Smooth muscle cell (in vitro differentiated cells): ENCODE results near the gene DGCR2. TPM values are rescaled to one million over a fixed set of nuclear protein-coding genes. Genes with fewer than 3 reads are reported as not detected.
"Not testable (repeated sequence)": the region's sequence is repeated elsewhere in the genome, so short reads cannot be mapped to it uniquely, and the experiment has no call there.

ENCODE experiments used
- DNase-seq: peaks from one replicate; lab custom pipeline; 2025; ENCODE audit not compliant: unreplicated experiment; lab: John Stamatoyannopoulos, UW
- H2AFZ ChIP-seq: fragments of 200-600 bp; sonication (generic); 2 replicates; pipeline ENCODE4 v1.6.0; 2016; ENCODE audit warnings: antibody characterized with exemption, low read depth, mild to moderate bottlenecking
- H3F3A ChIP-seq: fragments of 200-600 bp; sonication (generic); 2 replicates; pipeline ENCODE4 v1.6.0; 2017; ENCODE audit warnings: antibody characterized with exemption, low read depth
- H3K27ac ChIP-seq: fragments of 200-600 bp; sonication (generic); 2 replicates; pipeline ENCODE4 v1.5.1; 2016; ENCODE audit warnings: low read depth, mild to moderate bottlenecking
- H3K27me3 ChIP-seq: fragments of 200-600 bp; sonication (generic); 2 replicates; pipeline ENCODE4 v1.6.1; 2016; ENCODE audit warnings: low read depth, mild to moderate bottlenecking
- H3K36me3 ChIP-seq: fragments of 200-600 bp; sonication (generic); 2 replicates; pipeline ENCODE4 v1.5.1; 2016; ENCODE audit warnings: low read depth
- H3K4me1 ChIP-seq: fragments of 200-600 bp; sonication (generic); 2 replicates; pipeline ENCODE4 v1.5.1; 2016; ENCODE audit warnings: low read depth
- H3K4me2 ChIP-seq: fragments of 200-600 bp; sonication (generic); 2 replicates; pipeline ENCODE4 v1.6.0; 2016; ENCODE audit warnings: mild to moderate bottlenecking
- H3K4me3 ChIP-seq: fragments of 200-600 bp; sonication (generic); 2 replicates; pipeline ENCODE4 v1.5.1; 2016; ENCODE audit warnings: mild to moderate bottlenecking
- H3K79me2 ChIP-seq: fragments of 200-600 bp; sonication (generic); 2 replicates; pipeline ENCODE4 v1.6.0; 2016; ENCODE audit warnings: low read depth, mild to moderate bottlenecking
- H3K9ac ChIP-seq: fragments of 200-600 bp; sonication (generic); 2 replicates; pipeline ENCODE4 v1.6.0; 2016; ENCODE audit warnings: low read depth
- H3K9me3 ChIP-seq: fragments of 200-600 bp; sonication (generic); replicated peaks from 2 replicates; pipeline ENCODE4 v1.5.1; 2016; ENCODE audit warnings: low read depth
- H4K20me1 ChIP-seq: fragments of 200-600 bp; sonication (generic); 2 replicates; pipeline ENCODE4 v1.6.0; 2016; ENCODE audit warnings: low read depth
- CTCF ChIP-seq: fragments of 200-600 bp; sonication (generic); IDR thresholded peaks from 2 replicates; pipeline ENCODE4 v1.5.1; 2017; ENCODE audit warnings: borderline replicate concordance, mild to moderate bottlenecking, antibody characterized with exemption; ENCODE audit not compliant: insufficient read depth, poor library complexity, severe bottlenecking
- WGBS: methylation state at CpG from one replicate; pipeline ENCODE4 v1.1.7; 2016; ENCODE audit warnings: low lambda C conversion rate; 5-methylcytosine and 5-hydroxymethylcytosine counted together
- polyA plus RNA-seq: library from polyadenylated mRNA; unstranded; fragments of >200 nt; fragmentation: Nextera tagmentation; extraction: Ambion mirVana; gene quantifications from 2 replicates; pipeline ENCODE4 v1.2.1, GENCODE V29; 2016
- total RNA-seq: library from RNA; depleted of rRNA; stranded (reverse); fragments of >200 nt; gene quantifications from 2 replicates; pipeline ENCODE4 v1.2.3, GENCODE V29; 2014

DGCR2 gene
- total and polyA plus RNA-seq, 2 experiments from 2014 or later: 46.7 to 53.2 TPM

DNA sequence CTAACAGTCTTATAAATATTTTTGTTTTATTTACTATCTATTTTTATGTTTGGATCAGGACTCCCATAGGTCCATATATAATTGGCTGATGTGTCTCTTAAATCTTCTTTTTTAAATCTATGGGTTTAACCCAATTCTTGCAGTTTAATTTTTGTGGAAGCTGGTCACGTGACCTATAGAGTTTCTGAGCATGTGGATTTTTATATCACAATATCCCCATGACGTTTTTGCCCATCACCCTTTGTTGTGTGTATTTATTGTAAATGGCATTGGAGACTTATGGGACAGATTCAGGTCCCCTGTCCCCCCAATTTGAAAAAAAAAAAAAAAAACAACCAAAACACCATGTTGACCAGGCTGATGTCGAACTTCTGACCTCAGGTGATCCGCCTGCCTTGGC, 107.3 kb downstream of the DGCR2 start:
- no peaks in the 10 kb centered on the region for H3K79me2 ChIP-seq
- peaks cover 8% of the 10 kb centered on the region for H3K27me3 ChIP-seq
- H3K36me3 ChIP-seq: no peaks in the 10 kb centered on the region
- no peaks in the 10 kb centered on the region for H3F3A ChIP-seq
- no peak for TF ChIP-seq CTCF
- no peak for DNase-seq
- H3K4me2 ChIP-seq: no peak overlapping the region
- H2AFZ ChIP-seq: no peak overlapping the region
- no peaks in the 10 kb centered on the region for H4K20me1 ChIP-seq
- whole genome bisulfite sequencing: 84% methylated on average over 4 of the region's 4 CpGs
- no peak overlapping the region for H3K27ac ChIP-seq
- H3K4me1 ChIP-seq: no peaks in the 10 kb centered on the region
- no peak overlapping the region for H3K9ac ChIP-seq
- H3K9me3 ChIP-seq: no peaks in the 10 kb centered on the region
- H3K4me3 ChIP-seq: no peak overlapping the region

GRCh38 chr22:19013881-19014598, 108.2 kb downstream of the DGCR2 start:
- H3F3A ChIP-seq, H3K36me3 ChIP-seq, H3K4me3 ChIP-seq, H3K4me1 ChIP-seq, H2AFZ ChIP-seq, DNase-seq, H3K4me2 ChIP-seq, H3K27me3 ChIP-seq, H3K9me3 ChIP-seq, H3K27ac ChIP-seq, H3K79me2 ChIP-seq, H3K9ac ChIP-seq, H4K20me1 ChIP-seq: not testable (repeated sequence)
- 92% methylated on average over 11 of the region's 11 CpGs for WGBS

GRCh38 chr22:19013411-19013810, 108.8 kb downstream of the DGCR2 start:
- DNase-seq, H3K79me2 ChIP-seq, H3K27me3 ChIP-seq, H3K4me1 ChIP-seq, H2AFZ ChIP-seq, H3K4me3 ChIP-seq, H3K36me3 ChIP-seq, H3K4me2 ChIP-seq, H3K9me3 ChIP-seq, H3K27ac ChIP-seq, H3K9ac ChIP-seq, H3F3A ChIP-seq, H4K20me1 ChIP-seq: not testable (repeated sequence)
- WGBS: 91% methylated on average over 7 of the region's 7 CpGs

DNA sequence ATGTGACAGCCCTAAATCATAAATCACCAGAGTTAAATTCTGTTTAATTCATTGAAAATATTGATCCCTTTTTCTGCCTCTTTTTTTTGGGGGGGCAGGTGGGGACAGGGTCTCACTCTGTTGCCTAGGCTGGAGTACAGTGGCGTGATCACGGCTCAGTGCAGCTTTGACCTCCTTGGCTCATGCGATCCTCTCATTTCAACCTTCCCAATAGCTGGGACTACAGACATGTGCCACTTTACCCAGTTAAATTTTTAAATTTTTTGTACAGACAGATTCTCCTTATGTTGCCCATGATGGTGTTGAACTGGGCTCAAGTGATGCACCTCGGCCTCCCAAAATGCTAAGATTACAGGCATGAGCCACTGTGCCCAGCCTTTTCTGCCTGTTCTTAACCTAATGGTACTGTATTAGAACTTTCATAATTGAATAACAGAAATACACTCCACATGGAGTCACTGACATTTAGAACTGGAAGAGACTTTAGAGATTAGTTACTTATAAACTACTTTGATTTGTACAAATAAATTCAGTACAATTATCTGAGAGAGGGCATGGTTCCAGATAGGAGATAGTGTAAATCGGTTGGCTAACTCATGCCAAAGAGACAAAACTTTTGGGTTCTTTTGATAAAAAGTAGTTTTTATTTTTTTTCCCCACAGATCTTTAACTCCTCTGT, 109.8 kb downstream of the DGCR2 start:
- 96% methylated on average over 5 of the region's 5 CpGs for WGBS
- no peaks in the 10 kb centered on the region for H3K9me3 ChIP-seq
- H3K4me2 ChIP-seq: no peak overlapping the region
- no peaks in the 10 kb centered on the region for H4K20me1 ChIP-seq
- no peaks in the 10 kb centered on the region for H3K4me1 ChIP-seq
- no peaks in the 10 kb centered on the region for H3F3A ChIP-seq
- no peak for TF ChIP-seq CTCF
- no peak overlapping the region for H3K27ac ChIP-seq
- no peak overlapping the region for H3K9ac ChIP-seq
- DNase-seq: no peak
- no peaks in the 10 kb centered on the region for H3K79me2 ChIP-seq
- H3K36me3 ChIP-seq: no peaks in the 10 kb centered on the region
- H3K27me3 ChIP-seq: no peaks in the 10 kb centered on the region
- H2AFZ ChIP-seq: no peak overlapping the region
- H3K4me3 ChIP-seq: no peak overlapping the region

DNA sequence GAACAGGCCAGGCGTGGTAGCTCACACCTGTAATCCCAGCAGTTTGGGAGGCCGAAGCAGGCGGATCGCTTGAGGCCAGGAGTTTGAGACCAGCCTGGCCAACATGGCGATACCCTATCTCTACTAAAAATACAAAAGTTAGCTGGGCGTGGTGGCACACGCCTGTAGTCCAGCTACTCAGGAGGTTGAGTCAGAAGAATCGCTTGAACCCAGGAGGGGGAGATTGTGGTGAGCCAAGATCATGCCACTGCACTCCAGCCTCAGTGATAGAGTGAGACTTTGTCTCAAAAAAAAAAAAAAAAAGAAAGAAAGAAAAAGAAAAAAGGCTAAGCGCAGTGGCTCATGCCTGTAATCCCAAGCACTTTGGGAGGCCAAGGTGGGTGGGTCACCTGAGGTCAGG, 110.6 kb downstream of the DGCR2 start:
- H3K4me3 ChIP-seq, H3K4me2 ChIP-seq, H3F3A ChIP-seq, H3K79me2 ChIP-seq, DNase-seq, H3K27ac ChIP-seq, H3K9ac ChIP-seq, H3K4me1 ChIP-seq, H3K9me3 ChIP-seq, H4K20me1 ChIP-seq, H2AFZ ChIP-seq, H3K36me3 ChIP-seq, H3K27me3 ChIP-seq: not testable (repeated sequence)
- 97% methylated on average over 9 of the region's 9 CpGs for WGBS
